Stimulated activated naive B cell treated with anti-CD40 and anti-IgM and Interleukin-4, amounts not matched to agents 10 μg/mL and 1 μg/mL and 100 μg/mL, for 72 hours (primary cell): ENCODE data around the gene ASTN2.

ENCODE experiments used
- ATAC-seq, 2 donors: fragments of 150-1000 bp; cut with Tn5 transposase; replicated peaks; 2 replicates each; pipeline ENCODE4 v1.10.0; 2021; ENCODE audit warnings: moderate library complexity in 1 of 2
- DNase-seq: peaks from one replicate; pipeline ENCODE4 v3.0.0; 2021
- H3K27ac Mint-ChIP-seq: one replicate; pipeline ENCODE4 v1.8.0; 2022; ENCODE audit warnings: mild to moderate bottlenecking, mixed read lengths
- H3K27me3 Mint-ChIP-seq, 2 donors: one replicate each; pipeline ENCODE4 v1.8.0; 2022; ENCODE audit warnings: mixed read lengths in 2 of 2
- H3K36me3 Mint-ChIP-seq, 2 donors: one replicate each; pipeline ENCODE4 v1.8.0; 2022; ENCODE audit warnings: mixed read lengths in 2 of 2, mild to moderate bottlenecking in 1 of 2
- H3K4me1 Mint-ChIP-seq, 2 donors: one replicate each; pipeline ENCODE4 v1.8.0; 2022; ENCODE audit warnings: mixed read lengths in 2 of 2, mild to moderate bottlenecking in 1 of 2
- H3K4me3 Mint-ChIP-seq, 2 donors: one replicate each; pipeline ENCODE4 v1.8.0; 2022; ENCODE audit warnings: mild to moderate bottlenecking in 2 of 2, mixed read lengths in 2 of 2, moderate library complexity in 1 of 2
- H3K9me3 Mint-ChIP-seq, 2 donors: one replicate each; pipeline ENCODE4 v1.8.0; 2022; ENCODE audit warnings: mixed read lengths in 2 of 2, mild to moderate bottlenecking in 1 of 2

The ASTN2 gene

DNA sequence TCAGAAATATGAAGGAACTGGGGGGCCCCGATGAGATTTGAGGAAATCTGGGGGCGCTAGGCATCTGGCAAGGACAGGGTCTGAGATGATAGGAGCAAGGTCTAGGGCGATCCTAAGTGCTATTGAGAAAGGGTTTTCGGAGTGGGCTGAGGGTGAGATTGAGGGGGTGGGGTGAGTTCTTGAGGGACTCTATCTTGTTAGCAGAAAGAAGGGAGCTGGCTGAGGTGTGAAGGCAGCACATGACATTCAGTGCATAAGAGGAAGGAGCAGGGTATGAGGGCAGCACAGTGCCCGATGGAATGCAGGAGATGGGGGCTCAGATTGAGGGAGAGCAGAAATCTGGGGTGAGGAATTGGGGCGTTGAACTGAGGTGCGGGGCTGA lies 727.1 kb downstream of the ASTN2 start:
- DNase-seq (no peak), ATAC-seq (no peak)
- peak overlapping the region; percentile 81 for H3K27ac Mint-ChIP-seq
- peaks cover 3 to 6% of the 10 kb centered on the region in 2 donors for H3K27me3 Mint-ChIP-seq
- H3K4me3 Mint-ChIP-seq: peak overlapping the region; percentile 87 to 88
- H3K9me3 Mint-ChIP-seq: peaks cover 2 to 3% of the 10 kb centered on the region in 2 donors
- H3K4me1 Mint-ChIP-seq: peaks cover 38 to 55% of the 10 kb centered on the region in 2 donors
- peaks cover 4 to 6% of the 10 kb centered on the region in 2 donors for H3K36me3 Mint-ChIP-seq

DNA sequence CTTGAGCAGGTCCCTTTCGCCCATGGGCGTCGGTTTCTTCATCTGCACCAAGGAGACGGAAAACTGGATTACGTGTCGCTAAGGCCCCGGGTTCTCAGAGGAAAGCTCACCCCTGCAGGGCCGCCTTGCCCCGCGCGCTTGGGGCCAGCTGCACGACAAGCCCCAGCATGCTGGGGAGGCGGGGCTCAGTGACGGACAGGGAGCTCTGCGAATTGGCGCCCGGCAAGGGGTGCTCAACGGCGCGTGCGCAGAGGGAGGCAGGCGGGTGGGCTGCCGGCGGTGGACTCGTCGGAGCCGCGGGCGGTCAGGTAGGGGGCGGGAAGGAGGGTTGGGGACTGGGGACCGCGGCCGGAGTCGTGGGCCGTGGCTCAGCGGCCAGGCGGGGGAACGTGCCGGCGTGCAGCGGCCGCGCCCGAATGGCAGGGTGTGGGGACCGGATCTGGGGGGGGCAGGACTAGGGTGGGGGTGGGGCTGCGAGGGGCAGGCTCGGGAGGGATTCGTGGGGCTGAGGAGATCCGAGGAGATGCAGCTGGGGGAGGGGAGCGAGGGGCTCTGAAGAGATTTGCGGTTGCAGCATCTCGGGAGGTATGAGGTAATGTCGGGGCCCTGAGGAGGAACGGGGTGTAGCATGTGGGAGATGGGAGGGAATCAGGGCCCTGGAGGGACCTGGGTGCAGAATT lies 727.6 kb downstream of the ASTN2 start, which contains the start of gene TRIM32:
Gene TRIM32 (plus strand): TSS at position 232 of the 680 bp plus-strand sequence. CDS start 10,438 bp downstream, outside the sequence.
- DNase-seq: peak; percentile 89

GRCh38 chr9:116686693-116687073 lies 728.2 kb downstream of the ASTN2 start:
- peak; percentile 3 for DNase-seq
- Mint-ChIP-seq H3K4me3 (peak overlapping the region; percentile 87 to 88), H3K27me3 (peaks cover 3 to 6% of the 10 kb centered on the region in 2 donors), H3K27ac (peak overlapping the region; percentile 81), H3K4me1 (peaks cover 30 to 44% of the 10 kb centered on the region in 2 donors), H3K9me3 (peaks cover 2 to 3% of the 10 kb centered on the region in 2 donors), H3K36me3 (peaks cover 4 to 6% of the 10 kb centered on the region in 2 donors)
- ATAC-seq: peak; percentile 45 to 48

More for the DNA sequence above, 727.6 kb downstream of the ASTN2 start, which contains the start of gene TRIM32:
- Mint-ChIP-seq H3K36me3 (peaks cover 4 to 6% of the 10 kb centered on the region in 2 donors), H3K27ac (peak within 1 kb of the TSS; percentile 81), H3K9me3 (peaks cover 2 to 3% of the 10 kb centered on the region in 2 donors), H3K27me3 (peaks cover 3 to 6% of the 10 kb centered on the region in 2 donors), H3K4me1 (peaks cover 33 to 49% of the 10 kb centered on the region in 2 donors), H3K4me3 (peak within 1 kb of the TSS; percentile 87 to 88)
- peak; percentile 99 for ATAC-seq

- ATAC-seq (no peak), DNase-seq (no peak)
- peaks cover 4 to 6% of the 10 kb centered on the region in 2 donors for H3K36me3 Mint-ChIP-seq
- peaks cover 3 to 6% of the 10 kb centered on the region in 2 donors for H3K27me3 Mint-ChIP-seq
- H3K27ac Mint-ChIP-seq: no peak overlapping the region
- H3K4me1 Mint-ChIP-seq: peaks cover 28 to 39% of the 10 kb centered on the region in 2 donors
- peak overlapping the region; percentile 87 to 88 for H3K4me3 Mint-ChIP-seq
- peaks cover 2 to 3% of the 10 kb centered on the region in 2 donors for H3K9me3 Mint-ChIP-seq
Observed at GRCh38 chr9:116686135-116686534, 728.7 kb downstream of the ASTN2 start.

GRCh38 chr9:116685166-116685565 lies 729.7 kb downstream of the ASTN2 start:
- no peak overlapping the region for H3K27ac Mint-ChIP-seq
- no peak overlapping the region for H3K4me3 Mint-ChIP-seq

DNA sequence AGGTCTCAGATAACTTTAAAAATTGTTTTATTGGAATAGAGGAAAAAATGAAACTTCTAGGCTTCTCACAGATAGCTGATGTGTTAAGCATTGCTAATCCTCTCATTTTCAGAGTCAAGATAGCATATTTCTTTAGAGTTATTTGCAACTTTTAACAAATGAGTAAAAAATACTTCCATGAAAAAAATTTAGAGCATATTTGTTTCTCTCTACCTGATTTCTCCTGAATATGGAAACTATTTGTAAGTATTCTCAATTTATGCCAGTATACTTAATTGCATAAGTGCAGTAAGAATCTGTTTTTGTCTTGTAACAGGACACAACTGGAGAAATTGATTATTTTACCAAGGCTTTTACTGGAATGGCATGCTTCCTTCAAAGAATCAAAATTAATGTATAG lies 731.3 kb downstream of the ASTN2 start:
- Mint-ChIP-seq H3K36me3 (peaks cover 4 to 6% of the 10 kb centered on the region in 2 donors), H3K4me1 (peaks cover 18 to 23% of the 10 kb centered on the region in 2 donors), H3K27ac (no peak overlapping the region), H3K4me3 (no peak overlapping the region), H3K9me3 (peaks cover 2 to 3% of the 10 kb centered on the region in 2 donors), H3K27me3 (peaks cover 3 to 11% of the 10 kb centered on the region in 2 donors)
- no peak for ATAC-seq
- no peak for DNase-seq

More at GRCh38 chr9:116685166-116685565, 729.7 kb downstream of the ASTN2 start:
- no peak for ATAC-seq
- no peak for DNase-seq
- H3K9me3 Mint-ChIP-seq: peaks cover 2 to 3% of the 10 kb centered on the region in 2 donors
- H3K27me3 Mint-ChIP-seq: peaks cover 3 to 6% of the 10 kb centered on the region in 2 donors
- H3K4me1 Mint-ChIP-seq: peaks cover 28 to 36% of the 10 kb centered on the region in 2 donors
- peaks cover 4 to 6% of the 10 kb centered on the region in 2 donors for H3K36me3 Mint-ChIP-seq

DNA sequence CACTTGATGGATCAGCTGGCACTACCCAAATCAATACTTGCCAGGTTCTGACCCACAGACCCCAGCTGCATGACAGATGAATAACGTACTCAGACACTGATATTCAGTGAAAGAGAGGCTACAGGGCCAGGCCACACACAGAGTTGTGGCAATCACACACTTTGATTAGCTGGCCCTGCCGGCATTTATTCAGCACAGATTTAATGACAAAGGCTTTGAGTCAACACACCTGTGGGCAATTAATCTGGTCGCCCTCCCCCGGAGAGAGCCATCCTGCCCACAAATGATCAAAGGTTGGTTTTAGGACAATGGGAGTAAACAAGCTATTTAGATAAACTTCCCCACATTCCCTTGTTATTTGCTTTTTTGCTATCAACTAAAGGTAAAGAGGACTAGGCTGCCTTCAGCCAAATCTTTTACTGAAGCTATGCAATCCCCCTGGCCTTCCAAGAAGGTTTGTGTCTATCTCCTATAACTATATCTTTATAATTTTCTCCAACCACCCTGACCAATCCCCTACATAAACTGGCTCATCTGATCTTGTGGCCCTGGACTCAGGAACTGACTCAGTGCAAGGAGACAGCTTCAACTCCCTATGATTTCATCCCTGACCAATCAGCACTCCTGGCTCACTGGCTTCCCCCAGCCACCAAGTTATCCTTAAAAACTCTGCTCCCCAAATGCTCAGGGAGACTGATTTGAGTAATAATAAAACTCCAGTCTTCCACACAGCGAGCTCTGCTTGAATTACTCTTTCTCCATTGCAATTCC lies 740.5 kb downstream of the ASTN2 start:
- Mint-ChIP-seq H3K4me1 (no peaks in the 10 kb centered on the region), H3K9me3 (peaks cover 15 to 21% of the 10 kb centered on the region in 2 donors), H3K27me3 (peaks cover 7 to 12% of the 10 kb centered on the region in 2 donors), H3K36me3 (peaks cover 9 to 25% of the 10 kb centered on the region in 2 donors), H3K4me3 (no peak overlapping the region), H3K27ac (no peak overlapping the region)
- ATAC-seq (no peak), DNase-seq (no peak)

- H3K36me3 Mint-ChIP-seq: peaks cover 9 to 25% of the 10 kb centered on the region in 2 donors
- H3K4me1 Mint-ChIP-seq: no peaks in the 10 kb centered on the region
- H3K27ac Mint-ChIP-seq: no peak overlapping the region
- DNase-seq (no peak), ATAC-seq (no peak)
- peaks cover 7 to 11% of the 10 kb centered on the region in 2 donors for H3K27me3 Mint-ChIP-seq
- no peak overlapping the region for H3K4me3 Mint-ChIP-seq
- H3K9me3 Mint-ChIP-seq: peaks cover 15 to 21% of the 10 kb centered on the region in 2 donors
Observed at GRCh38 chr9:116673375-116673774, 741.5 kb downstream of the ASTN2 start.

DNA sequence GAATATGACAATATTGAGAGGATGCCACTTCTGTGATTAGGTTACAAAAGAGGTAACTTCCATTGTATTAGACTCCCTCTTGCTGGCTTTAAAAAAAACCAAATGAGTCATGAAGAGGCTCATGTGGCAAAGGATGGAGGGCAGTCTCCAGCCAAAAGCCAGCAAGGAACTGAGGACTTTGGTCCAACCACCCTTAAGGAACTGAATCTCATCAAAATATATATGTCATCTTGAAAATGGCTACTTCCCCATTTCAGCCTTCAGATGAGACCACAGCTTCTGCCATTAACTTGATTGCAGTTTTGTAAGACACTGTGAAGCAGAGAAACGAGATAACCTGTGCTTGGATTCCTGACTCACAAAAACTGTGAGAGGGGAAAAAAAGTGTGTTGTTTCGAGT lies 743.3 kb downstream of the ASTN2 start:
- peaks cover 15 to 21% of the 10 kb centered on the region in 2 donors for H3K9me3 Mint-ChIP-seq
- no peak overlapping the region for H3K27ac Mint-ChIP-seq
- no peak overlapping the region for H3K4me3 Mint-ChIP-seq
- peaks cover 4 to 7% of the 10 kb centered on the region in 2 donors for H3K27me3 Mint-ChIP-seq
- H3K36me3 Mint-ChIP-seq: peaks cover 9 to 25% of the 10 kb centered on the region in 2 donors
- DNase-seq (peak; percentile 5), ATAC-seq (peak; percentile 77 to 82)
- H3K4me1 Mint-ChIP-seq: no peaks in the 10 kb centered on the region

DNA sequence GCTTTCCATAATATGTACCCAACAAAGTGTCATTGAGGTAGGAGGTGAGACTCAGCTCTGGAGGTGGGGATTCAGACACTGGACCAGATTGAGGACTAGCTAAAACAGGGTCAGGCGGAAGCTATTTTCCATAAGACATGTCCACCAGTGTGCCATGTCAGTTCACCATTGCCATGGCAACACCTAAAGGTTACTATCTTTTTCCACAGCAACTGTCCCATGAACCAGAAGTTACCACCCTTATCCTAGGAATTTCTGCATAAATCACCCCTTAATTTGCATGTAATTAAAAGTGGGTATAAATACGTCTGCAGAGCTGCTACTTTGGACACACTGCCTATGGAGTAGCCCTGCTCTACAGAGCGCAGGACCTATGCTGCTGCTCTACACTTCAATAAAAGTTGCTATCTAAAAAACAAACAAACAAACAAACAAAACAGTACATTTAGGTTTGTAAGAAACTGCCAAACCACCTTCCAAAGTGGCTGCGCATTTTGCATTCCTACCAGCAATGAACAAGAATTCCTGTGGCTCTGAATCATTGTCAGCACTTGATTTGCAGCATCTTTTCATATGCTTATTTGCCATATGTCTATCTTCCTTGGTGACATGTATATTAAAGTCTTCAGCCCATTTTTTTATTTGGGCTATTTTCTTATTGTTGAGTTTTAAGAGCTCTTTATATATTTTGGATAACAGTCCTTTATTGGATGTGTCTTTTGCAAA lies 745.7 kb downstream of the ASTN2 start:
- Mint-ChIP-seq H3K4me1 (no peaks in the 10 kb centered on the region), H3K36me3 (peaks cover 9 to 13% of the 10 kb centered on the region in 2 donors), H3K27ac (no peak overlapping the region), H3K4me3 (no peak overlapping the region), H3K9me3 (peaks cover 11 to 16% of the 10 kb centered on the region in 2 donors), H3K27me3 (peaks cover 0 to 4% of the 10 kb centered on the region in 2 donors)
- ATAC-seq (no peak), DNase-seq (no peak)

- ATAC-seq (no peak), DNase-seq (no peak)
- H3K36me3 Mint-ChIP-seq: no peaks in the 10 kb centered on the region
- no peaks in the 10 kb centered on the region for H3K4me1 Mint-ChIP-seq
- no peak overlapping the region for H3K4me3 Mint-ChIP-seq
- H3K27ac Mint-ChIP-seq: no peak overlapping the region
- peaks cover 0 to 8% of the 10 kb centered on the region in 2 donors for H3K27me3 Mint-ChIP-seq
- H3K9me3 Mint-ChIP-seq: no peaks in the 10 kb centered on the region
Observed at GRCh38 chr9:116663581-116663980, 751.3 kb downstream of the ASTN2 start.

DNA sequence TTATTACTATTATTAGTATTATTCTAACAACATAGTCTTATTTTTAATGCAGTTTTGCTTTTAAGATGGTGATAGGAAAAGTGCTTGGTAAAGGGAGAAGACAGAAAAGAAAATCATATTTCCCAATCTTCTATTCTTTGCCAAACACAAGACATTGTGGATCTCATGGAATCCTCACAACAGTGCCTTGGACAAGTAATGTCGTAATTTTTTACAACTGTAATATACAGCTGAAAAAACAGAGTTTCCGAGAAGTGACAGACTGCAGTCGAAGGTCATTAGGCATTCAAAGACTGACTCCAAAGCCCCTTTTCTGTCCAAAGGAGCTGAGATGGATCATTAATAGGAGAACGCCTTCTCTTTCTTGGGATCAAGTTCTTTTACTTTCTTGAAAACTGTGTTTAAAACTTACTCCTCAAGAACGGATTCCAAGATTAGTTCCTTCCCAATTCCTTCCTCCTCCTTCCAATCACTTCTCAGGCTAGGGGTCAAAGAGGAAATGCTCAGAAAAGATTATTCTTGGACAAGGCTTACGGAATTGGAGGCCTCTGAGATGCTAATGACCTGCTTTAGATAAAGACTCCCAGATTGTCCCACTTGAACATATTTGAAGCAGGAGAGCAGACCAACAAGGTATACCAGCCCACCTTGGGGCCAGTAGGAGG lies 752.1 kb downstream of the ASTN2 start:
- Mint-ChIP-seq H3K27me3 (peaks cover 0 to 8% of the 10 kb centered on the region in 2 donors), H3K36me3 (no peaks in the 10 kb centered on the region), H3K9me3 (no peaks in the 10 kb centered on the region), H3K4me3 (no peak overlapping the region), H3K27ac (no peak overlapping the region), H3K4me1 (no peaks in the 10 kb centered on the region)
- ATAC-seq (no peak), DNase-seq (no peak)

GRCh38 chr9:116661037-116661954 lies 753.6 kb downstream of the ASTN2 start:
- Mint-ChIP-seq H3K4me1 (no peaks in the 10 kb centered on the region), H3K9me3 (no peaks in the 10 kb centered on the region), H3K27ac (no peak overlapping the region), H3K36me3 (no peaks in the 10 kb centered on the region), H3K4me3 (no peak overlapping the region), H3K27me3 (peaks cover 0 to 8% of the 10 kb centered on the region in 2 donors)
- DNase-seq (peak; percentile 4), ATAC-seq (peak; percentile 60 to 68)
